GOT3 (cell line): ENCODE data around the gene ZNF783.
A peak's percentile ranks its signal among the peaks of the same experiment; 100 is the strongest.
"Not testable (repeated sequence)": the region's sequence is repeated elsewhere in the genome, so short reads cannot be mapped to it uniquely, and the experiment has no call there.

ENCODE experiments used
- DNase-seq: peaks from one replicate; lab custom pipeline; 2025; ENCODE audit warnings: mixed read lengths; lab: John Stamatoyannopoulos, UW

ZNF783 gene

DNA sequence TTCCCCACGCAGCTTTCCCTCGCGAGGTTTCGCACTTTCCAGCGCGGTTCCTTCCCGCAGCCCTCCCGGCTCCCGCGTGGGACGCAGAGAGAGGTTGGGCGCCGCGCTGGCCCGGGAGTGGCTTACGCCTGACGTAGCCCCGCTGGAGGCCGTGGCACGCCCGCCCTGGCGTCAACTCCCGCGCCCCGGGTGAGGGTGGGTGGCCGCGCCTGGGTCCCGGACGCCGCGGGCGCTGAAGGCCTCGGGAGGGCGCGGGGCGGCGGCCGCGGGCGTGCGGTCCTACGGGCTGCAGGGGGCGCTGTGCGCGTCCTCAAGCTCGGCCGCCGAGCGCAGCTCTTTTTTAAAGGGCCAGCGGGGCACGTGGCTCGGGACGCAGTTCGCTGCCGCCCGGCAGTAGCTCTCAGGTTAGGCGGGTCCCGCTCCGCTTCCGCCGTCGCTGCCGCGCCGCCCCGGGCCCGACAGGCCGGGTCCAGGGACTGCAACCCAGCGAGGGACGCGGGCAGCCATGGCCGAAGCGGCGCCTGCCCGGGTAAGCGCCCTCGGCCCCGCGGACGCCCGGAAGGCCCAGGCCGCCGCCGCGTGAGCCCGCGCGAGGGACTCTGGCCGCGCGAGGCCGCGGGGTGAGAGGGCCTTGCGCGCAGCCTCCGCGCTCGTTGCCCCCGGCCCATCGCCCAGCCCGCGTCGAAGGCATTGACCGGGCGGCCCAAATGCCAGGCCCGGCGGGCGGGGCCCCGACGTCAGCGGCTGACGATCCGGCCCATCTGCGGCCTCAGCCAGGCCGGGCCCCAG is at the start of gene ZNF783:
Gene ZNF783 (plus strand): TSS at position 368 of the 789 bp plus-strand sequence. CDS start 138 bp downstream, at position 506.
- peak; percentile 71 for DNase-seq

- no peak for DNase-seq
Measured at GRCh38 chr7:149214020-149214720, 47.8 kb upstream of the ZNF783 start.

DNA sequence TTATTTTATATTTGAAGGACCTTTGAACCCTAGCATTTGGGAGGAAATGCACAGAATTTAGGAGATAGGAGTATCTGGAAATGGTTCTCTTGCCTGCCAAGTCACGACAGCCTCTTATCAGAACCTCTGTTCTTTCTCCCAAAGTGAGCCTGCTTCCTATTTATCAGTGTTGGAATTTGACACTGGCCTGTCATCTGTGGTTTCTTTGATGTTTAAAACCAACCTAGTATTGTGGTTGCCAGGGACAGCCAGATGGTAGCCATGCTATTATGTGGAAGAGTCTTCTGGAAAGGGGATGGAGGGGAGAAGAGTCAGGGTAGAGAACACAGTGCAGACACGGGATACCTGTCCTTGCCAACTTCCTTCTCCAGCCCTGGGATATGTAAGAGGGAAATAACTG is 45.6 kb upstream of the ZNF783 start:
- no peak for DNase-seq

DNA sequence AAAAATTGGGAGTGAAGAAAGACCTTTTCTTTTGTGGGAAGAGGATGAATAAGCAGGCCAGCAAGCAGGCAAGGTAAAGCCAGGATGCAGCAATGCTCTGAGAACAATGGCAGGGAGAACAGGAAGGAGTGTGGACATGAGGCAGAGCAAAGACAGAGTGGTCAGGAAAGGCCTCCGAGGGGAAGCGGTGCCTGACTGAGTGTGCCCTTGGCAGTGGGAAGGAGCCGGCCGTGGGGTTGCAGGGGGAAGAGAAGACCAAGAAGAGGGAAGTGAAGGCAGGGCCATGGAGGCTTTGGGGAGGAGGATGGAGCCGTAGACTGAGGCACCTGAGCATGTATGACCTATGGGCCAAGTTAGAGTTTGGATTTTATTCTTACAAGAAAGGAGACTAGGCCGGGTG is 44.4 kb upstream of the ZNF783 start:
- DNase-seq = no peak

- no peak for DNase-seq
Measured at GRCh38 chr7:149218469-149219420, 43.3 kb upstream of the ZNF783 start.

DNA sequence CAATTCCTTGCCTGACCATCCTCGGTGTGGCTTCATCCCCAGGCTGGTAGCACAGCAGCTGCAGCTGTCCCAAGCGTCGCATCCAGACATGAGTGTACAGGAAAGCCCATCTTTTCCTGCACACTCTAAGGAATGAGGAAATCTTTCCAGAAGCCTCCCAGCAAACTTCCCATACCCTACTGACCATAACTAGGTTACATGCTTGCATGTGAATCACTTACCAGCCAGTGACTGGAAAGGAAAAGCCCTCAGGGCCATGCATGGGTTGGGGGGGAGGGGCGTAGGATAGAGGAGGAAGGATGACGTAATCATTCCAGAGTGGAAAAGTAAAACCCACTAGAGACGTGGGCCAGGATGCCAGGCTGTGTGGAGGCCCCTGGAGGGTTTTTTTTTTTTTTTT is 41.5 kb upstream of the ZNF783 start:
- no peak for DNase-seq

DNA sequence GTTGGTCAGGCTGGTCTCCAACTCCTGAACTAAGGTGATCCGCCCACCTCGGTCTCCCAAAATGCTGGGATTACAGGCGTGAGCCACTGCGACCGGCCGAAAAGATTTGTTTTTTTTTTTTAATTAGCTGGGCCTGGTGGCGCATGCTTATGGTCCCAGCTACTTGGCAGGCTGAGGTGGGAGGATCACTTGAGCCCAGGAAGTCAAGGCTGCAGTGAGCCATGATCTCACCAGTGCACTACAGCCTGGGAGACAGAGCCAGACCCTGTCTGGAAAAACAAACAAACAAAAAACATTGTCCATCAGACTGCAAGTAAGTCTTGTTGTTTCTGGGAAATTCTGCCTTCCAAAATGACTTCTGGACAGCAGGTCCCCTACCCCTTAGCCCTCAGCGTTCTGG is 38.8 kb upstream of the ZNF783 start:
- DNase-seq = no peak

DNA sequence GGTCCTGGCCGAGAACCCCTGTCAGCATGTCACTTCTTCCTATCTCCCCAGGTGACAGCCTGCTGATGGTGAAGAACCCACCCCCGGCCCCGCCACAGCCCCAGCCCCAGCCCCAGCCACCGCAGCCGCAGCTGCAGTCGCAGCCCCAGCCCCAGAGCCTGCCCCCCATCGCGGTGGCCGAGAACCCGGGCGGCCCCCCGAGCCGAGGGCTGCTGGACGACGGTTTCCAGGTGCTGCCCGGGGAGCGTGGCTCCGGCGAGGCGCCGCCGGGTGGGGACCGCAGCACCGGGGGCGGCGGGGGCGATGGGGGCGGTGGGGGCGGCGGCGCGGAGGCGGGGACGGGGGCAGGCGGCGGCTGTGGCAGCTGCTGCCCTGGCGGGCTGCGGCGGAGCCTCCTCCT is 38.2 kb upstream of the ZNF783 start:
- DNase-seq = no peak

DNA sequence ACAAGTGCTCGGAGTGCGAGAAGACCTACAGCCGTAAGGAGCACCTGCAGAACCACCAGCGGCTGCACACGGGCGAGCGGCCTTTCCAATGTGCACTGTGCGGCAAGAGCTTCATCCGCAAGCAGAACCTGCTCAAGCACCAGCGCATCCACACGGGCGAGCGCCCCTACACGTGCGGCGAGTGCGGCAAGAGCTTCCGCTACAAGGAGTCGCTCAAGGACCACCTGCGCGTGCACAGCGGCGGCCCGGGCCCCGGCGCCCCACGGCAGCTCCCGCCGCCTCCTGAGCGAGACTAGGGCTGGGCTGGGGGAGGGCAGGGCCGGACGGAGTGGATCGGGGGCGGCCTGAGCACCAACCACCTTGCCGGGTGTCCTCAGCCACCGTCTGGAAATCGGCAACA is 37.6 kb upstream of the ZNF783 start:
- no peak for DNase-seq

DNA sequence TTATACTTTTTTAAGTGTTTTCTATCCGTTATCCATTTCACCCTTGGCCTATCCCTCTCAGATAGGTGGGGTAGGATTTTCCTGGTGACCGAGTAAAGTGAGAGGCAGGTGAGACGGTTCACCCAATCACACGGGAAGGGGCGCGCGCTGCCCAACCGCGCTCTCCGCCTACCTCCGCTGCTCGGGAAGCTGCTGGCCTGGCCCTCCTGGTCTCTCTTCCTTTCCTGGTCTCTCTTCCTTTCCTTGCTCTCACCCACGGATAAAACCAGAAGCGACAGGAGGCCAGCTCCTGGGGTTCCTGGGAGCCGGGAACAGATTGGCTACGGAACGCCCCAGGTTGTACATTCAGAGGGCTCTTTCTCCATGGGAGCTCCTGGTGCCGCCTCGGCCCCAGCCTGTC is 36.9 kb upstream of the ZNF783 start:
- DNase-seq = no peak

GRCh38 chr7:149225656-149226055 is 36.3 kb upstream of the ZNF783 start:
- no peak for DNase-seq

GRCh38 chr7:149226366-149226765 is 35.6 kb upstream of the ZNF783 start:
- DNase-seq = not testable (repeated sequence)

DNA sequence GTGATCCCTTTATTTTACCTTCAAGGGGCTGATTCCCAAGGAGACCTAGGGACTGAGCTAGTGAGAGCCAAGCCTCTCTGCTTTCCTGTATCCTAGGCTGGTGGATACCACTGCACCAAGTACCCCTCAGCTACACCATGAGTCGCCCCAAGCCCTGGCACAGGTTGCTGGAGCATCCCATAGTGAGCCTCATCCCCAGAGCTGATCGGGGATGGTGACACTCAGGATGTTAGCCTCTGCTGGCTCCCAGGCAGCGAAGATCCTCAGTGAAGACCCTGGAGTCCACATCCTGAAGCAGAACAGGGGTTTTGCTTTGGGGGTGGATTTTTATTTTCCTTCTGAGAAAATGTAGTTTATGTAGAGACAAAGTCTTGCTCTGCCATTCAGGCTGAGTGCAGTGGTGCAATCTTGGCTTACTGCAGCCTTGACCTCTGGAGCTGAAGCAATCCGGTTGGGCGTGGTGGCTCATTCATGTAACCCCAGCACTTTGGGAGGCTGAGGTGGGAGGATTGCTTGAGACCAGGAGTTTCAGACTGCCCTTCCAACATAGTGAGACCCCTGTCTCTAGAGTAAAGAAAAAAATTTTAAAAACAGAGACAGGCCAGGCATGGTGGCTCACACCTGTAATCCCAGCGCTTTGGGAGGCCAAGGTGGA is 35.0 kb upstream of the ZNF783 start:
- no peak for DNase-seq

DNA sequence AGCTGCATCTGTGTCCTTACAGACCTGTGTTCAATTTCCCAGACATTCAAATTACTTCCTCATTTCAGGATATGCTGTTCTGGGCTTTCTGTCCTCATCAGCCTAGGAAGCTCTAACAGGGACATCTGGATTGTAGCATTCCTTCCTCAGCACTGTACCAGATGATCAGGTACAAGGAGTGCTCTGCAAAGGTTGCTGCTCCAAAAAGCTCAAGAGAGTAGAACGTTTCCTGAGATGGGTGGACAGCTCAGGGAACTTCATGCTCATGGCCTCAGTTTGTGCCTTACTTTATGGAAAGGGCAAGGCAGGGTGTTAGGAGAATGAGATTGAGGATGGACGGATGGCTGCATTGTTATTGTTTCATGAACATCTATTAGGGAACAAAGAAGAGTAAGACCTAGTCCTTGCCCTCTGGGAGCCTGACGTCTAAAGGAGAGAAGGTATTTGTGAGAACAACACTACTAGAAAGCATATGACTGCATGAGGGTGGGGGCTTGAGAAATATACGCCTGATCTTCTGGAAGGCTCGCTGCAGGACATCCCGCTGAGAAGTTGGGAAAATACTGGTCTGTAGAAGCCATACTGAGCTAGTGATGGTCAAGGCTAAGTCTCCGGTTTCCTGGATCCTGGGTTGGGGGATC is 33.0 kb upstream of the ZNF783 start:
- no peak for DNase-seq

GRCh38 chr7:149229526-149229925 is 32.5 kb upstream of the ZNF783 start:
- no peak for DNase-seq

DNA sequence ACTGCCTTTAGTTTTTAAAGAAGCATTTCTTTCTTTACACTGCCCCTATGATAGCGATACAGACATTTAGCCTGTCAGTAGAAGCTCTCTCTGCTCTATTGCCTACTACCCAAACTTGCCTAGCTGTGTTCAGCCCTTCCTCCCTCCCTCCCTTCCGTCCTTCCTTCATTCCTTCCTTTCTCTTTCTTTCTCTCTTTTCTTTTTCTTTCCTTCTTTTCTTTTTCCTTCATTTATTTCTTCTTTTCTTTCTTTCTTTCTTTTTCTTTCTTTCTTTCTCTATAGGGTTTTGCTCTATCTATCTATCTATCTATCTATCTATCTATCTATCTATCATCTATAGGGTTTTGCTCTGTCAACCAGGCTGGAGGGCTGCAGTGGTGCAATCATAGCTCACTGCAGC is 29.6 kb upstream of the ZNF783 start:
- DNase-seq = no peak

DNA sequence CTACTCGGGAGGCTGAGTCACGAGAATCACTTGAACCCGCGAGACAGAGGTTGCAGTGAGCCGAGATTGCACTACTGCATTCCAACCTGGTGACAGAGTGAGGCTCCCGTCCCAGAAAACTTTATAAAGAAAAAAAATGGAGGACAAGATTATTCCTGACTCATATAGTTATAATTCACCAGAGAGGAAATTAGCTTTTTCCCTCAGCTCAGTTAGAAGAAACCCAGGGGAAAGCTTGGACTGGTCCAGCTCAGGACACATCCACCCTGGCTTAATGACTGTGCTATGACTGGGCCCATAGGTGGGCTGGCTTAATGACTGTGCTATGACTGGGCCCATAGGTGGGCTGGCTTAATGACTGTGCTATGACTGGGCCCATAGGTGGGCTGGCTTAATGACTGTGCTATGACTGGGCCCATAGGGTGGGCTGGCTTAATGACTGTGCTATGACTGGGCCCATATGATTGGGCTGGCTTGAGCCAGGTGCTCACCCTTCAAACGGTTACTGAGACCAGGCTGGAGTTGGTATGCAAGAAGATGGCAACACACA is 28.3 kb upstream of the ZNF783 start:
- peak; percentile 40 for DNase-seq

DNA sequence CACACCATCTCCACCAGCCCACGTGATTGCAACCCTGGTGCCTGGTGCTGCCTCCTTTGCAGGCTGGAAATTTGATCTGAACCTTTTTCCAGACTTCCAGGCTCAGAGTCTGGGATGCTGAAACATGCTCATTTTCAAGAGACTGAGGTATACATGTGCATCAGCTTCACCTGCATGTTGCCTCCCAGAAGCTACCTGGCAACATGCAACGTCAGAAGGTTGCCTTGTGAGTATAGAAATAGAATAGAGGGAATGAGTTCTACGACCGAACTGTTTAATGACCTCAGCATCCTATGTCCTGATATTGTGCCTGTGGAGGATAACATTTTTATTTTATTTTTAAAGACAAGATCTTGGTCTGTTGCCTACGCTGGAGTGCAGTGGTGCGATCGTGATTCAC is 24.5 kb upstream of the ZNF783 start:
- DNase-seq = no peak

- DNase-seq = no peak
Measured at GRCh38 chr7:149238051-149238450, 23.9 kb upstream of the ZNF783 start.

GRCh38 chr7:149239345-149240143 is 22.5 kb upstream of the ZNF783 start, which contains the start of gene ZNF212:
Gene ZNF212 (plus strand): TSS chr7:149239651. CDS start chr7:149239779, 128 bp downstream.
- DNase-seq = peak; percentile 55
